ENCODE data around the gene ADAMTS4.

The ADAMTS4 gene

GRCh38 chr1:161219078-161219892, 20.4 kb upstream of the ADAMTS4 start:
- DNase-seq (ENCODE audit: low read depth): no peak

- no peak for DNase-seq (ENCODE audit: low read depth)
Measured at GRCh38 chr1:161218301-161219077, 19.6 kb upstream of the ADAMTS4 start.

GRCh38 chr1:161217831-161218230, 19.0 kb upstream of the ADAMTS4 start:
- no peak for DNase-seq (ENCODE audit: low read depth)

- DNase-seq (ENCODE audit: low read depth): no peak
Measured at GRCh38 chr1:161216945-161217712, 18.3 kb upstream of the ADAMTS4 start.

GRCh38 chr1:161215076-161215475, 16.2 kb upstream of the ADAMTS4 start, which contains the start of gene FCER1G:
TSS of gene FCER1G (plus strand) at chr1:161215295. CDS start at chr1:161215322, 27 bp downstream.
- no peak for DNase-seq (ENCODE audit: low read depth)

- no peak for DNase-seq (ENCODE audit: low read depth)
Measured at GRCh38 chr1:161214369-161214768, 15.5 kb upstream of the ADAMTS4 start.

GRCh38 chr1:161209790-161210409, 11.0 kb upstream of the ADAMTS4 start:
- peak; percentile 58 for DNase-seq (ENCODE audit: low read depth)

GRCh38 chr1:161207173-161207572, 8.3 kb upstream of the ADAMTS4 start:
- DNase-seq (ENCODE audit: low read depth): no peak

GRCh38 chr1:161206411-161207140, 7.7 kb upstream of the ADAMTS4 start:
- no peak for DNase-seq (ENCODE audit: low read depth)

GRCh38 chr1:161201836-161202712, 3.2 kb upstream of the ADAMTS4 start, which contains the start of gene NDUFS2:
TSS of gene NDUFS2 (plus strand) at chr1:161202367. CDS start at chr1:161202386, 19 bp downstream.
- DNase-seq (ENCODE audit: low read depth): peak; percentile 94

GRCh38 chr1:161200992-161201835, 2.4 kb upstream of the ADAMTS4 start:
- no peak for DNase-seq (ENCODE audit: low read depth)

- no peak for DNase-seq (ENCODE audit: low read depth)
Measured at GRCh38 chr1:161200421-161200991, 1.7 kb upstream of the ADAMTS4 start.

- no peak for DNase-seq (ENCODE audit: low read depth)
Measured at GRCh38 chr1:161199506-161200139, 769 bp upstream of the ADAMTS4 start.

GRCh38 chr1:161198194-161198896, 509 bp downstream of the ADAMTS4 start:
- no peak for DNase-seq (ENCODE audit: low read depth)

- no peak for DNase-seq (ENCODE audit: low read depth)
Measured at GRCh38 chr1:161197560-161198193, 1.2 kb downstream of the ADAMTS4 start.

- no peak for DNase-seq (ENCODE audit: low read depth)
Measured at GRCh38 chr1:161196521-161197451, 2.1 kb downstream of the ADAMTS4 start.
